HEK293 (cell line): ENCODE data around the gene CPEB4.
A peak's percentile ranks its signal among the peaks of the same experiment; 100 is the strongest.

Experiments used
- BCL11B ChIP-seq: fragments of 450-650 bp; formaldehyde crosslinking; IDR thresholded peaks from 2 replicates; pipeline ENCODE4 v1.5.1; 2016; ENCODE audit warnings: low read depth, missing biosample characterization, missing genetic modification characterization
- IKZF3 ChIP-seq: fragments of 450-650 bp; IDR thresholded peaks from 2 replicates; pipeline ENCODE4 v1.5.0; 2018; ENCODE audit warnings: missing biosample characterization, mild to moderate bottlenecking, missing genetic modification characterization, moderate library complexity
- PRDM1 ChIP-seq: fragments of 450-650 bp; formaldehyde crosslinking; IDR thresholded peaks from 2 replicates; pipeline ENCODE4; 2016; ENCODE audit warnings: missing biosample characterization, missing genetic modification characterization
- RBAK ChIP-seq: fragments of 450-650 bp; formaldehyde crosslinking; IDR thresholded peaks from 2 replicates; pipeline ENCODE4 v1.5.1; 2016; ENCODE audit warnings: missing biosample characterization, missing genetic modification characterization
- SETDB1 ChIP-seq: IDR thresholded peaks from one replicate; pipeline ENCODE4 v1.6.1; 2017; ENCODE audit warnings: mild to moderate bottlenecking, low read length, moderate library complexity, mixed read lengths; ENCODE audit not compliant: insufficient read length
- TCF7L2 ChIP-seq: IDR thresholded peaks from 2 replicates; pipeline ENCODE4 v1.6.1; 2011; ENCODE audit warnings: low read depth, mild to moderate bottlenecking, inconsistent platforms, low read length, moderate library complexity, borderline replicate concordance
- ZBTB20 ChIP-seq: fragments of 450-650 bp; formaldehyde crosslinking; IDR thresholded peaks from 2 replicates; pipeline ENCODE4 v1.5.1; 2016; ENCODE audit warnings: missing biosample characterization, missing genetic modification characterization
- ZBTB48 ChIP-seq: fragments of 450-650 bp; formaldehyde crosslinking; IDR thresholded peaks from 2 replicates; pipeline ENCODE4 v1.5.1; 2016; ENCODE audit warnings: missing biosample characterization, missing genetic modification characterization
- ZBTB8A ChIP-seq: fragments of 450-650 bp; formaldehyde crosslinking; IDR thresholded peaks from 2 replicates; pipeline ENCODE4 v1.5.1; 2016; ENCODE audit warnings: missing biosample characterization, missing genetic modification characterization
- ZFHX2 ChIP-seq: fragments of 450-650 bp; formaldehyde crosslinking; conservative IDR thresholded peaks from 2 replicates; pipeline ENCODE4 v1.5.1; 2016; ENCODE audit warnings: missing biosample characterization, missing genetic modification characterization
- ZNF10 ChIP-seq: fragments of 450-650 bp; formaldehyde crosslinking; IDR thresholded peaks from 2 replicates; pipeline ENCODE4 v1.5.1; 2017; ENCODE audit warnings: missing biosample characterization, missing genetic modification characterization
- ZNF140 ChIP-seq: fragments of 450-650 bp; formaldehyde crosslinking; IDR thresholded peaks from 2 replicates; pipeline ENCODE4 v1.5.1; 2016; ENCODE audit warnings: missing biosample characterization, missing genetic modification characterization
- ZNF214 ChIP-seq: fragments of 450-650 bp; formaldehyde crosslinking; IDR thresholded peaks from 2 replicates; pipeline ENCODE4 v1.5.1; 2017; ENCODE audit warnings: missing biosample characterization, mild to moderate bottlenecking, missing genetic modification characterization, borderline replicate concordance
- ZNF239 ChIP-seq: fragments of 450-650 bp; formaldehyde crosslinking; IDR thresholded peaks from 2 replicates; pipeline ENCODE4 v1.5.1; 2016; ENCODE audit warnings: missing biosample characterization, missing genetic modification characterization
- ZNF274 ChIP-seq, 2 experiments: fragments of 200-500 bp in 1 of 2; fragments of 450-650 bp in 1 of 2; sonication (Bioruptor generic) in 1 of 2; formaldehyde crosslinking in 1 of 2; IDR thresholded peaks; 2 replicates each; pipeline versions ENCODE4 v1.5.1 to v1.6.1; 2014 to 2016; ENCODE audit warnings: borderline replicate concordance in 1 of 2, inconsistent platforms in 1 of 2, low read length in 1 of 2, missing biosample characterization in 1 of 2, missing genetic modification characterization in 1 of 2
- ZNF335 ChIP-seq: fragments of 450-650 bp; formaldehyde crosslinking; conservative IDR thresholded peaks from 2 replicates; pipeline ENCODE4 v1.5.1; 2016; ENCODE audit warnings: missing biosample characterization, missing genetic modification characterization
- ZNF518A ChIP-seq: fragments of 450-650 bp; formaldehyde crosslinking; conservative IDR thresholded peaks from 2 replicates; pipeline ENCODE4 v1.5.1; 2016; ENCODE audit warnings: low read depth, missing biosample characterization, missing genetic modification characterization
- ZNF629 ChIP-seq: fragments of 450-650 bp; formaldehyde crosslinking; IDR thresholded peaks from 2 replicates; pipeline ENCODE4 v1.5.1; 2017; ENCODE audit warnings: missing biosample characterization, missing genetic modification characterization
- ZXDB ChIP-seq: fragments of 450-650 bp; formaldehyde crosslinking; IDR thresholded peaks from 2 replicates; pipeline ENCODE4 v1.5.1; 2016; ENCODE audit warnings: missing biosample characterization, missing genetic modification characterization
- TF ChIP-seq, protein P1 (sequence below): fragments of 450-650 bp; formaldehyde crosslinking; IDR thresholded peaks from 2 replicates; pipeline ENCODE4 v1.5.1; 2016; ENCODE audit warnings: missing biosample characterization, missing genetic modification characterization, borderline replicate concordance
- TF ChIP-seq, protein P2 (sequence below): fragments of 450-650 bp; formaldehyde crosslinking; IDR thresholded peaks from 2 replicates; pipeline ENCODE4 v1.5.1; 2016; ENCODE audit warnings: missing biosample characterization, missing genetic modification characterization
- TF ChIP-seq, protein P3 (sequence below): fragments of 450-650 bp; formaldehyde crosslinking; IDR thresholded peaks from 2 replicates; pipeline ENCODE4 v1.5.1; 2016; ENCODE audit warnings: missing biosample characterization, missing genetic modification characterization

Gene CPEB4

DNA sequence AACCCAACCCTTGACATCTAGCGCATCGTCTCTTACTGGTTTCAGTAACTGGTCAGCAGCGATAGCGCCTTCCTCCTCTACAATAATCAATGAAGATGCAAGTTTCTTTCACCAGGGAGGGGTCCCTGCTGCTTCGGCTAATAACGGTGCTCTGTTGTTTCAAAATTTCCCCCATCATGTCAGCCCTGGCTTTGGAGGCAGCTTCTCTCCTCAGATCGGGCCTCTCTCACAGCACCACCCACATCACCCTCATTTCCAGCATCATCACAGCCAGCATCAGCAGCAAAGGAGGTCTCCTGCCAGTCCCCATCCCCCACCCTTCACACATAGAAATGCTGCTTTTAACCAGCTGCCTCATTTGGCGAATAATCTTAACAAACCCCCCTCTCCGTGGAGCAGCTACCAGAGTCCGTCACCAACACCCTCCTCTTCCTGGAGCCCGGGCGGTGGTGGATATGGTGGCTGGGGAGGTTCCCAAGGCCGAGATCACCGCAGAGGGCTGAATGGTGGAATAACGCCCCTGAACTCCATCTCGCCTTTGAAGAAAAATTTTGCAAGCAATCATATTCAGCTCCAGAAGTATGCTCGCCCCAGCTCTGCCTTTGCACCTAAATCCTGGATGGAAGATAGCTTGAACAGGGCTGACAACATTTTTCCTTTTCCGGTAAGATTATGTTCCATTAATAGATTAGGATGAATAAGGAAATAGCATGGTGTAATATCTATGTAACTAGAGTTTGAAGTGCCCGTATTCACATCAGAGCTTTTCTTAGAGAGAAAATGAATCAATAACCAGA, 2.2 kb downstream of the CPEB4 start (continued):
- TF ChIP-seq, protein P1, sequence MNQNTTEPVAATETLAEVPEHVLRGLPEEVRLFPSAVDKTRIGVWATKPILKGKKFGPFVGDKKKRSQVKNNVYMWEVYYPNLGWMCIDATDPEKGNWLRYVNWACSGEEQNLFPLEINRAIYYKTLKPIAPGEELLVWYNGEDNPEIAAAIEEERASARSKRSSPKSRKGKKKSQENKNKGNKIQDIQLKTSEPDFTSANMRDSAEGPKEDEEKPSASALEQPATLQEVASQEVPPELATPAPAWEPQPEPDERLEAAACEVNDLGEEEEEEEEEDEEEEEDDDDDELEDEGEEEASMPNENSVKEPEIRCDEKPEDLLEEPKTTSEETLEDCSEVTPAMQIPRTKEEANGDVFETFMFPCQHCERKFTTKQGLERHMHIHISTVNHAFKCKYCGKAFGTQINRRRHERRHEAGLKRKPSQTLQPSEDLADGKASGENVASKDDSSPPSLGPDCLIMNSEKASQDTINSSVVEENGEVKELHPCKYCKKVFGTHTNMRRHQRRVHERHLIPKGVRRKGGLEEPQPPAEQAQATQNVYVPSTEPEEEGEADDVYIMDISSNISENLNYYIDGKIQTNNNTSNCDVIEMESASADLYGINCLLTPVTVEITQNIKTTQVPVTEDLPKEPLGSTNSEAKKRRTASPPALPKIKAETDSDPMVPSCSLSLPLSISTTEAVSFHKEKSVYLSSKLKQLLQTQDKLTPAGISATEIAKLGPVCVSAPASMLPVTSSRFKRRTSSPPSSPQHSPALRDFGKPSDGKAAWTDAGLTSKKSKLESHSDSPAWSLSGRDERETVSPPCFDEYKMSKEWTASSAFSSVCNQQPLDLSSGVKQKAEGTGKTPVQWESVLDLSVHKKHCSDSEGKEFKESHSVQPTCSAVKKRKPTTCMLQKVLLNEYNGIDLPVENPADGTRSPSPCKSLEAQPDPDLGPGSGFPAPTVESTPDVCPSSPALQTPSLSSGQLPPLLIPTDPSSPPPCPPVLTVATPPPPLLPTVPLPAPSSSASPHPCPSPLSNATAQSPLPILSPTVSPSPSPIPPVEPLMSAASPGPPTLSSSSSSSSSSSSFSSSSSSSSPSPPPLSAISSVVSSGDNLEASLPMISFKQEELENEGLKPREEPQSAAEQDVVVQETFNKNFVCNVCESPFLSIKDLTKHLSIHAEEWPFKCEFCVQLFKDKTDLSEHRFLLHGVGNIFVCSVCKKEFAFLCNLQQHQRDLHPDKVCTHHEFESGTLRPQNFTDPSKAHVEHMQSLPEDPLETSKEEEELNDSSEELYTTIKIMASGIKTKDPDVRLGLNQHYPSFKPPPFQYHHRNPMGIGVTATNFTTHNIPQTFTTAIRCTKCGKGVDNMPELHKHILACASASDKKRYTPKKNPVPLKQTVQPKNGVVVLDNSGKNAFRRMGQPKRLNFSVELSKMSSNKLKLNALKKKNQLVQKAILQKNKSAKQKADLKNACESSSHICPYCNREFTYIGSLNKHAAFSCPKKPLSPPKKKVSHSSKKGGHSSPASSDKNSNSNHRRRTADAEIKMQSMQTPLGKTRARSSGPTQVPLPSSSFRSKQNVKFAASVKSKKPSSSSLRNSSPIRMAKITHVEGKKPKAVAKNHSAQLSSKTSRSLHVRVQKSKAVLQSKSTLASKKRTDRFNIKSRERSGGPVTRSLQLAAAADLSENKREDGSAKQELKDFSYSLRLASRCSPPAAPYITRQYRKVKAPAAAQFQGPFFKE (tag by site-specific recombination) = no peak
- TF ChIP-seq ZNF629 (tag by site-specific recombination) (no peak; the same call in 1 of the 2 replicates), TCF7L2 (no peak), ZBTB8A (peak; percentile 55), ZNF239 (tag by site-specific recombination) (no peak), PRDM1 (no peak), ZNF140 (tag by site-specific recombination) (no peak), ZBTB48 (tag by site-specific recombination) (no peak), ZBTB20 (tag by site-specific recombination) (peak; percentile 84), ZNF518A (tag by site-specific recombination) (no peak), ZNF214 (tag by site-specific recombination) (no peak), ZFHX2 (tag by site-specific recombination) (peak; percentile 50), IKZF3 (tag by site-specific recombination) (peak; percentile 49), SETDB1 (no peak), ZNF335 (tag by site-specific recombination) (0 out of 2 replicates have a peak, but pooled peaks have one; percentile 6), ZXDB (0 out of 2 replicates have a peak, but pooled peaks have one; percentile 29), RBAK (no peak), ZNF274 (IDR thresholded peaks at IDR 0.05; ENCODE audit: low read length) (no peak), ZNF274 (tag by site-specific recombination; IDR thresholded peaks at IDR 0.05; ENCODE audit: borderline replicate concordance) (no peak), ZNF10 (tag by site-specific recombination) (0 out of 2 replicates have a peak, but pooled peaks have one; percentile 33), BCL11B (tag by site-specific recombination) (no peak)
- TF ChIP-seq, protein P2, sequence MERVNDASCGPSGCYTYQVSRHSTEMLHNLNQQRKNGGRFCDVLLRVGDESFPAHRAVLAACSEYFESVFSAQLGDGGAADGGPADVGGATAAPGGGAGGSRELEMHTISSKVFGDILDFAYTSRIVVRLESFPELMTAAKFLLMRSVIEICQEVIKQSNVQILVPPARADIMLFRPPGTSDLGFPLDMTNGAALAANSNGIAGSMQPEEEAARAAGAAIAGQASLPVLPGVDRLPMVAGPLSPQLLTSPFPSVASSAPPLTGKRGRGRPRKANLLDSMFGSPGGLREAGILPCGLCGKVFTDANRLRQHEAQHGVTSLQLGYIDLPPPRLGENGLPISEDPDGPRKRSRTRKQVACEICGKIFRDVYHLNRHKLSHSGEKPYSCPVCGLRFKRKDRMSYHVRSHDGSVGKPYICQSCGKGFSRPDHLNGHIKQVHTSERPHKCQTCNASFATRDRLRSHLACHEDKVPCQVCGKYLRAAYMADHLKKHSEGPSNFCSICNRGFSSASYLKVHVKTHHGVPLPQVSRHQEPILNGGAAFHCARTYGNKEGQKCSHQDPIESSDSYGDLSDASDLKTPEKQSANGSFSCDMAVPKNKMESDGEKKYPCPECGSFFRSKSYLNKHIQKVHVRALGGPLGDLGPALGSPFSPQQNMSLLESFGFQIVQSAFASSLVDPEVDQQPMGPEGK (tag by site-specific recombination) = peak; percentile 69
- TF ChIP-seq, protein P3, sequence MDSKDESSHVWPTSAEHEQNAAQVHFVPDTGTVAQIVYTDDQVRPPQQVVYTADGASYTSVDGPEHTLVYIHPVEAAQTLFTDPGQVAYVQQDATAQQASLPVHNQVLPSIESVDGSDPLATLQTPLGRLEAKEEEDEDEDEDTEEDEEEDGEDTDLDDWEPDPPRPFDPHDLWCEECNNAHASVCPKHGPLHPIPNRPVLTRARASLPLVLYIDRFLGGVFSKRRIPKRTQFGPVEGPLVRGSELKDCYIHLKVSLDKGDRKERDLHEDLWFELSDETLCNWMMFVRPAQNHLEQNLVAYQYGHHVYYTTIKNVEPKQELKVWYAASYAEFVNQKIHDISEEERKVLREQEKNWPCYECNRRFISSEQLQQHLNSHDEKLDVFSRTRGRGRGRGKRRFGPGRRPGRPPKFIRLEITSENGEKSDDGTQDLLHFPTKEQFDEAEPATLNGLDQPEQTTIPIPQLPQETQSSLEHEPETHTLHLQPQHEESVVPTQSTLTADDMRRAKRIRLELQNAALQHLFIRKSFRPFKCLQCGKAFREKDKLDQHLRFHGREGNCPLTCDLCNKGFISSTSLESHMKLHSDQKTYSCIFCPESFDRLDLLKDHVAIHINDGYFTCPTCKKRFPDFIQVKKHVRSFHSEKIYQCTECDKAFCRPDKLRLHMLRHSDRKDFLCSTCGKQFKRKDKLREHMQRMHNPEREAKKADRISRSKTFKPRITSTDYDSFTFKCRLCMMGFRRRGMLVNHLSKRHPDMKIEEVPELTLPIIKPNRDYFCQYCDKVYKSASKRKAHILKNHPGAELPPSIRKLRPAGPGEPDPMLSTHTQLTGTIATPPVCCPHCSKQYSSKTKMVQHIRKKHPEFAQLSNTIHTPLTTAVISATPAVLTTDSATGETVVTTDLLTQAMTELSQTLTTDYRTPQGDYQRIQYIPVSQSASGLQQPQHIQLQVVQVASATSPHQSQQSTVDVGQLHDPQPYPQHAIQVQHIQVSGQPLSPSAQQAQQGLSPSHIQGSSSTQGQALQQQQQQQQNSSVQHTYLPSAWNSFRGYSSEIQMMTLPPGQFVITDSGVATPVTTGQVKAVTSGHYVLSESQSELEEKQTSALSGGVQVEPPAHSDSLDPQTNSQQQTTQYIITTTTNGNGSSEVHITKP (tag by site-specific recombination) = peak; percentile 91
